Measurements from ENCODE around the gene LMO1. TPM values are rescaled to one million over a fixed set of nuclear protein-coding genes. Genes with fewer than 3 reads are reported as not detected.

LMO1 gene
- total and polyA plus RNA-seq, 9 of the 15 experiments (the other 6 are each of a cell fraction or from before 2014, with no cell fraction given): not detected

GRCh38 chr11:8206251-8207079, 57.2 kb downstream of the LMO1 start (continued):
- TF ChIP-seq CUX1 (CRISPR knock-in tag; IDR thresholded peaks at IDR 0.05): peak; percentile 92
- TF ChIP-seq ZNF696 (CRISPR knock-in tag; conservative IDR thresholded peaks at IDR 0.05): no peak
- no peak for TF ChIP-seq AFF4 (CRISPR knock-in tag; IDR thresholded peaks at IDR 0.05)
- no peak for TF ChIP-seq ESRRA (IDR thresholded peaks at IDR 0.05; ENCODE audit: borderline replicate concordance, low read depth)
- peak; percentile 75 for TF ChIP-seq NFE2 (IDR thresholded peaks at IDR 0.05; ENCODE audit: low read depth)
- TF ChIP-seq ZNF449 (CRISPR knock-in tag; IDR thresholded peaks at IDR 0.05): peak; percentile 87
- TF ChIP-seq ZBTB34 (CRISPR knock-in tag; IDR thresholded peaks at IDR 0.05): no peak
- no peak for TF ChIP-seq EWSR1 (IDR thresholded peaks at IDR 0.05; ENCODE audit: borderline replicate concordance, low read depth, partially characterized antibody)
- TF ChIP-seq POLR2AphosphoS5 (IDR thresholded peaks at IDR 0.05; ENCODE audit: control insufficient read depth, insufficient read depth, low read depth, low read length): peak; percentile 97
- TF ChIP-seq CBX2 (IDR thresholded peaks at IDR 0.05; ENCODE audit: insufficient read depth, low read length, poor library complexity, severe bottlenecking): no peak
- TF ChIP-seq DMBX1 (CRISPR knock-in tag; IDR thresholded peaks at IDR 0.05; ENCODE audit: borderline replicate concordance): peak; percentile 89
- no peak for TF ChIP-seq ZBTB8A (IDR thresholded peaks at IDR 0.05; ENCODE audit: partially characterized antibody)
- no peak for TF ChIP-seq ESRRB (CRISPR knock-in tag; IDR thresholded peaks at IDR 0.05; ENCODE audit: borderline replicate concordance)
- peak; percentile 71; the same call in 1 of the 2 replicates for TF ChIP-seq CTBP1 (IDR thresholded peaks at IDR 0.05; ENCODE audit: borderline replicate concordance)
